NT2/D1 (cell line): ENCODE measurements around the gene NR2C1.
A peak's percentile ranks its signal among the peaks of the same experiment; 100 is the strongest.

ENCODE experiments used
- DNase-seq: peaks from one replicate; pipeline ENCODE4 v3.0.0-alpha.2; 2011; ENCODE audit warnings: low read depth, low spot score
- H3K27me3 ChIP-seq: 2 replicates; pipeline ENCODE4 v1.6.0; 2011; ENCODE audit warnings: mild to moderate bottlenecking; ENCODE audit not compliant: insufficient read length, insufficient read depth
- H3K36me3 ChIP-seq: 2 replicates; pipeline ENCODE4 v1.6.1; 2011; ENCODE audit warnings: mild to moderate bottlenecking, low read length, mixed read lengths; ENCODE audit not compliant: insufficient read depth, insufficient read length
- H3K4me1 ChIP-seq: 2 replicates; pipeline ENCODE4 v1.5.1; 2011; ENCODE audit not compliant: insufficient read depth, insufficient read length
- H3K4me3 ChIP-seq: 2 replicates; pipeline ENCODE4 v1.5.1; 2011; ENCODE audit warnings: low read depth; ENCODE audit not compliant: insufficient read length
- H3K9ac ChIP-seq: 2 replicates; pipeline ENCODE4 v1.6.0; 2011; ENCODE audit warnings: low read depth; ENCODE audit not compliant: insufficient read length
- H3K9me3 ChIP-seq: 2 replicates; pipeline ENCODE4 v1.5.1; 2011; ENCODE audit warnings: mild to moderate bottlenecking, low read length; ENCODE audit not compliant: insufficient read depth
- SUZ12 ChIP-seq: IDR thresholded peaks from 2 replicates; pipeline ENCODE4 v1.6.1; 2011; ENCODE audit not compliant: insufficient read length, insufficient read depth; ENCODE audit errors: extremely low read depth
- YY1 ChIP-seq: IDR thresholded peaks from 2 replicates; pipeline ENCODE4 v1.6.1; 2011; ENCODE audit not compliant: insufficient read length, insufficient read depth
- ZNF274 ChIP-seq: IDR thresholded peaks from 2 replicates; pipeline ENCODE4 v1.6.1; 2011; ENCODE audit warnings: mild to moderate bottlenecking, low read depth, low read length

NR2C1 gene

DNA sequence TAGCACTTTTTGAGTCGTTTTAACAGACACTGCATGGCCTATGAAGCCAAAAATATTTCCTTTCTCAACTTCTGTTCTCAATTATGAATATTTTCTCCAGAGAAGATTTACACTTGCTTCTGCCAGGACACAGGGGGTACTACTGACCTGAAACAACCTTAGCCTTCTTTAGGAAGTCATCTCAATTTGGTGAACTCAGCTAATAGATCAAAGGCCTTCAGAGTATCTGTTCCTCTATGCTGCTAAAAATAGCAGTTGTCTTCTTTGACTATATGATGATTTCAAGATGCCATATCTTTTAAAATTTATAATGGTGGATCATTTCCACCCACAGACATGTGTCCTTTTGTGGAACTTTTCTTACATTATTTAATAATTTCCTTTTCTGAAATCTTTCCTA, 55.9 kb downstream of the NR2C1 start:
- H3K9ac ChIP-seq: no peak overlapping the region
- no peak overlapping the region for H3K4me3 ChIP-seq
- no peaks in the 10 kb centered on the region for H3K27me3 ChIP-seq
- DNase-seq: no peak
- TF ChIP-seq YY1 (no peak), SUZ12 (no peak), ZNF274 (no peak)
- no peaks in the 10 kb centered on the region for H3K9me3 ChIP-seq
- H3K4me1 ChIP-seq: no peaks in the 10 kb centered on the region
- peaks cover 13% of the 10 kb centered on the region for H3K36me3 ChIP-seq

DNA sequence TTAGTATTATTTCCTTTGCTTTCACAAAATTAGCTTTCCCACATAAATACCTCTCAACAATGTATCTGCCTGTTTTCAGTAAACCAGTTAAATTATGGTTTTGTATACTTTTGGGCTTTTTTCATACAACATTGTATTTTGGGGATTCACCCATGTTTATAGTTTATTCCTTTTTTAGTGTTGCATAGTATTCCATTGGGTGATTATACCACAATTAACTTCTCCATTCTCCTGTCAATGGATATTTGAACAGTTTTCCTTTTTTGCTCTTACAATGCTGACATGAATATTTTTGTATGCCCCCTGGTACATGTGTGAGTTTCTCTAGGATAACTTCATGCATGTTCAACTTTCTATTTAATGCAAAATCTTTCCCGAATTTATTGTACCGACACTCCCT, 57.3 kb downstream of the NR2C1 start:
- Histone ChIP-seq H3K9me3 (no peaks in the 10 kb centered on the region), H3K4me1 (no peaks in the 10 kb centered on the region), H3K9ac (no peak overlapping the region), H3K27me3 (no peaks in the 10 kb centered on the region), H3K36me3 (peaks cover 7% of the 10 kb centered on the region), H3K4me3 (no peak overlapping the region)
- TF ChIP-seq YY1 (no peak), SUZ12 (no peak), ZNF274 (no peak)
- no peak for DNase-seq

DNA sequence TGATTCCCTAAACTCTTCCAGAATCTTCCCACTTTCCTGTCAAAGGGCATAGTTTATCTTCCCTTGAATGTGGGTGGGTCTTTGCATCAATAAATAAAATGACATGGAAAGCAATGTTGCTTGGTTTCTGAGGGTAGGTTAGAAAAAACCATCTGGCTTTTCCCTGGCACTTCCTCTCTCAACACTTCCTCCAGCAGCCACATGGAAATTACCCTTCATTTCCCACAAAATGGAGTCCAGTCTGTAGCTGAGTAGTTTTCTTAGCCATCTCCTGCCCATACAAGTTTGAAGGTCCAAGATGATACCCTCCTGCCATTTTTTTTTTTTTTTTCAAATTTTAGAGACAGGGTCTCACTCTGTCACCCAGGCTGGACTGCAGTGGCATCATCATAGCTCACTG, 58.9 kb downstream of the NR2C1 start:
- Histone ChIP-seq H3K27me3 (no peaks in the 10 kb centered on the region), H3K9ac (no peak overlapping the region), H3K4me3 (no peak overlapping the region), H3K9me3 (no peaks in the 10 kb centered on the region), H3K4me1 (no peaks in the 10 kb centered on the region), H3K36me3 (peaks cover 4% of the 10 kb centered on the region)
- DNase-seq: no peak
- TF ChIP-seq ZNF274 (no peak), SUZ12 (no peak), YY1 (no peak)

DNA sequence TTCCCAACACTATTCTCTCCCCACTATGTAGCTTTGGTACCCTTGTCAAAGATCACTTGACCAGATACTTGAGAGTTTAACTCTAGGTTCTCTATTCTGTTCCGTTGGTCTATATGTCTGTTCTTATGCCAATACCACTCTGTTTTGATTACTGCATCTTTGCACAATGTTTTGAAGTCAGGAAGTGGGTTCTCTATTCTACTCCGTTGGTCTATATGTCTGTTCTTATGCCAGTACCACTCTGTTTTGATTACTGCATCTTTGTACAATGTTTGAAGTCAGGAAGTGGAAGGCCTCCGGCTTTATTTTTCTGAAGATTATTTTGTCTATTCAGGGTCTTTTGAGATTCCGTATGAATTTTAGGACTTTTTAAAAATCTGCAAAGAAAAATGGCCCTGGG, 67.2 kb downstream of the NR2C1 start:
- DNase-seq: no peak
- Histone ChIP-seq H3K27me3 (no peaks in the 10 kb centered on the region), H3K4me3 (no peak overlapping the region), H3K4me1 (no peaks in the 10 kb centered on the region), H3K9me3 (peaks cover 22% of the 10 kb centered on the region), H3K9ac (no peak overlapping the region), H3K36me3 (peaks cover 12% of the 10 kb centered on the region)
- no peak for TF ChIP-seq SUZ12
- TF ChIP-seq YY1: no peak
- TF ChIP-seq ZNF274: no peak

DNA sequence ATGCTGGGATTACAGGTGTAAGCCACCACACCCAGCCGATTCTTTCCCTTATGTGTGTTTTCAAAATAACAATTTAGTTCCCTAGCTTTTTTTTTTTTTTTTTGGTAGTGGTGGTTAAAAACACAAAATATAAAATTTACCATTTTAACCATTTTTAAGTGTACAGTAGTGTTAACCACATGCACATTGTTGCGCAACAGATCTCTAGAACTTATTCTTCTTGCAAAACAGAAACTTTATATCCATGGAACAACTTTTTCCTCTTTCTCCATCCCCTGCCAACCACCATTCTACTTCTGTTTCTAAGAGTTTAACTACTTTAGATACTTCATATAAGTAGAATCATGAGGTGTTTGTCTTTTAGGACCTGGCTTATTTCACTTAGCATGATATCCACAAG, 68.8 kb downstream of the NR2C1 start:
- H3K9ac ChIP-seq: no peak overlapping the region
- no peak for DNase-seq
- peaks cover 19% of the 10 kb centered on the region for H3K36me3 ChIP-seq
- peaks cover 22% of the 10 kb centered on the region for H3K9me3 ChIP-seq
- H3K4me3 ChIP-seq: no peak overlapping the region
- H3K4me1 ChIP-seq: no peaks in the 10 kb centered on the region
- no peaks in the 10 kb centered on the region for H3K27me3 ChIP-seq
- TF ChIP-seq ZNF274: no peak
- no peak for TF ChIP-seq YY1
- TF ChIP-seq SUZ12: no peak

DNA sequence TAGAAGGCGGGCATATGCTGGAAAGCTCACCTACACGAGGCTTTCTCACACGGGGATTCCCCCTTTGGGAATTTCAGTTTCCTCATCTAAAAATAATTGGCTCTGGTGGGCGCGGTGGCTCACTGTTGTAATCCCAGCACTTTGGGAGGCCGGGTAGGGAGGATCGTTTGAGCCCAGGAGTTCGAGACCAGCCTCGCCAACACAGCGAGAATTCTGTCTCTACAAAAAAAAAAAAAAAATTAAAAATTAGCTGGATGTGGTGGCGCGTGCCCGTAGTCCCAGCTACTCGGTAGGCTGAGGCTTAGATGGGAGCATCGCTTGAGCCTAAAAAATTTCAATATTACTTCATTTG, 69.5 kb downstream of the NR2C1 start:
- Histone ChIP-seq H3K9me3 (peaks cover 22% of the 10 kb centered on the region), H3K9ac (peak overlapping the region; percentile 52), H3K4me3 (peak overlapping the region; percentile 89), H3K4me1 (no peaks in the 10 kb centered on the region), H3K27me3 (no peaks in the 10 kb centered on the region), H3K36me3 (peaks cover 19% of the 10 kb centered on the region)
- TF ChIP-seq SUZ12 (no peak), ZNF274 (no peak), YY1 (no peak)
- no peak for DNase-seq

DNA sequence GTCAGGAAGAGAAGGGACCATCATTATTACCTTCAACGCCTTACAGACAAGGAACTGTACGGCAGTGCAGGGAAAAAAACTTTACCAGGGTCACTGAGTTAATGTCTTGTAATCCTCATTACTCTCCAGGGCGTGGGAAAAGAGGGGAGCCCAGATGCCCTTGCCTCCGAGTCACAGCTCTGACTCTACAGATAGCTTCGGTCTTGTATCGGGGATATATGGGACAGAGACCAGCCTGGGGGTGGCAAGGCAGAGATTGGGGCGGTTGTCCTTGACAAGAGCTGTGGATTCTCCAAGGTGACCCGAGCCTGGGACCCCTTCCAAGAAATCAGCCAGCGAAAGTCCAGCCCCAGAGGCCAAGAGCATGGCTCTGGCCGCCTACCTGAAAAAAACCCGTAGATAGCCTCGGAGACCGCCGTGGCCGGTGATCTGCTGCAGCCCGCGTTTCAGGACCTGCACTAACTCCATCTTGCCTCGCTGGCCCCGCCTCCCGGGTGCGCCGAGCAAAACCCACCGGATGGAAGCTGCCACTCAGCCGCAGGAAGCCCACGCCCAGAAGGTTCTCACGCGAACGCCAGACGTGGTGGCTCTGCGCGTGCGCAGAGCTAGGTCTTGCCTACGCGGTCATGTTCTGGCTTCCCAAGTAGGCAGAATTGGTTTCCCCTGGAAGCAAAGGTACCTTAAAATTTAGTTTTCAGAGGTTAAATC, 70.1 kb downstream of the NR2C1 start, which contains the start of gene NDUFA12:
TSS of gene NDUFA12 (minus strand) at position 485 of the 708 bp plus-strand sequence. CDS start at position 468, 17 bp downstream.
- Histone ChIP-seq H3K4me3 (peak within 1 kb of the TSS; percentile 89), H3K4me1 (no peaks in the 10 kb centered on the region), H3K9me3 (peaks cover 17% of the 10 kb centered on the region), H3K36me3 (peaks cover 19% of the 10 kb centered on the region), H3K27me3 (no peaks in the 10 kb centered on the region), H3K9ac (peak within 1 kb of the TSS; percentile 97)
- TF ChIP-seq YY1 (peak; percentile 68), ZNF274 (no peak)
- peak; percentile 94 for DNase-seq
